Measurements from ENCODE around the gene ADPRHL1.
"Not testable (repeated sequence)": the region's sequence is repeated elsewhere in the genome, so short reads cannot be mapped to it uniquely, and the experiment has no call there.

ADPRHL1 gene

GRCh38 chr13:113378825-113379224 lies 74.5 kb downstream of the ADPRHL1 start:
- WGBS (ENCODE audit: extremely low coverage, insufficient coverage, insufficient read length), result no CpG with 5 or more reads among the region's 10 CpGs
- Histone ChIP-seq H4K12ac (ENCODE audit: low read depth, low read length) (no peak overlapping the region), H4K8ac (ENCODE audit: low read depth, low read length) (no peak overlapping the region), H3K79me2 (ENCODE audit: control insufficient read depth, insufficient read depth, low read length, poor library complexity) (no peaks in the 10 kb centered on the region), H2BK5ac (ENCODE audit: low read depth, low read length, poor library complexity) (no peak overlapping the region), H3K9ac (ENCODE audit: low read length) (no peak overlapping the region), H3K36me3 (ENCODE audit: control insufficient read depth in 1 of 2, insufficient read depth in 2 of 2, low read length in 2 of 2) (no peaks in the 10 kb centered on the region), H3K4ac (ENCODE audit: low read depth, low read length) (no peak overlapping the region), H2AK5ac (ENCODE audit: low read length) (no peak overlapping the region), H3K27ac (ENCODE audit: low read depth, low read length) (no peak overlapping the region), H2BK12ac (ENCODE audit: low read length) (no peak overlapping the region), H3K4me1 (ENCODE audit: control insufficient read depth in 1 of 2, insufficient read depth in 2 of 2, low read length in 2 of 2) (peaks cover 5 to 6% of the 10 kb centered on the region in 2 experiments), H2BK120ac (ENCODE audit: insufficient read depth, low read length, poor library complexity) (no peak overlapping the region), H3K9me3 (ENCODE audit: insufficient read depth, low read depth, low read length) (no peaks in the 10 kb centered on the region), H2AFZ (ENCODE audit: insufficient read depth, low read length, poor library complexity) (no peak overlapping the region), H3K18ac (ENCODE audit: low read length) (no peak overlapping the region), H4K91ac (ENCODE audit: low read depth, low read length) (no peak overlapping the region), H3K23ac (ENCODE audit: low read length) (no peak overlapping the region), H3K4me2 (ENCODE audit: low read length) (no peak overlapping the region), H3K27me3 (ENCODE audit: insufficient read depth, low read length) (no peaks in the 10 kb centered on the region), H3K14ac (ENCODE audit: low read length) (no peak overlapping the region), H3K79me1 (ENCODE audit: low read length) (no peaks in the 10 kb centered on the region), H3K4me3 (ENCODE audit: low read depth, low read length) (no peak overlapping the region)
- DNase-seq, result no peak

- Histone ChIP-seq H3K4me2 (ENCODE audit: low read length) (no peak overlapping the region), H3K4me3 (ENCODE audit: low read depth, low read length) (no peak overlapping the region), H3K18ac (ENCODE audit: low read length) (no peak overlapping the region), H2BK5ac (ENCODE audit: low read depth, low read length, poor library complexity) (no peak overlapping the region), H3K9ac (ENCODE audit: low read length) (no peak overlapping the region), H2BK120ac (ENCODE audit: insufficient read depth, low read length, poor library complexity) (no peak overlapping the region), H2BK12ac (ENCODE audit: low read length) (no peak overlapping the region), H3K36me3 (ENCODE audit: control insufficient read depth in 1 of 2, insufficient read depth in 2 of 2, low read length in 2 of 2) (no peaks in the 10 kb centered on the region), H4K91ac (ENCODE audit: low read depth, low read length) (no peak overlapping the region), H2AK5ac (ENCODE audit: low read length) (no peak overlapping the region), H4K8ac (ENCODE audit: low read depth, low read length) (no peak overlapping the region), H4K12ac (ENCODE audit: low read depth, low read length) (no peak overlapping the region), H2AFZ (ENCODE audit: insufficient read depth, low read length, poor library complexity) (no peak overlapping the region), H3K23ac (ENCODE audit: low read length) (no peak overlapping the region), H3K4ac (ENCODE audit: low read depth, low read length) (no peak overlapping the region), H3K4me1 (ENCODE audit: control insufficient read depth in 1 of 2, insufficient read depth in 2 of 2, low read length in 2 of 2) (no peaks in the 10 kb centered on the region), H3K14ac (ENCODE audit: low read length) (no peak overlapping the region), H3K79me2 (ENCODE audit: control insufficient read depth, insufficient read depth, low read length, poor library complexity) (no peaks in the 10 kb centered on the region), H3K27ac (ENCODE audit: low read depth, low read length) (no peak overlapping the region), H3K9me3 (ENCODE audit: insufficient read depth, low read depth, low read length) (no peaks in the 10 kb centered on the region), H3K79me1 (ENCODE audit: low read length) (no peaks in the 10 kb centered on the region), H3K27me3 (ENCODE audit: insufficient read depth, low read length) (no peaks in the 10 kb centered on the region)
- DNase-seq, result no peak
- WGBS (ENCODE audit: extremely low coverage, insufficient coverage, insufficient read length), result no CpG with 5 or more reads among the region's 8 CpGs
Measured at GRCh38 chr13:113374511-113375175, 78.6 kb downstream of the ADPRHL1 start.

- no peaks in the 10 kb centered on the region for H3K79me2 ChIP-seq (ENCODE audit: control insufficient read depth, insufficient read depth, low read length, poor library complexity)
- H3K79me1 ChIP-seq (ENCODE audit: low read length), result no peaks in the 10 kb centered on the region
- no peak overlapping the region for H4K8ac ChIP-seq (ENCODE audit: low read depth, low read length)
- H2AFZ ChIP-seq (ENCODE audit: insufficient read depth, low read length, poor library complexity), result no peak overlapping the region
- no peak overlapping the region for H3K14ac ChIP-seq (ENCODE audit: low read length)
- H3K36me3 ChIP-seq (ENCODE audit: control insufficient read depth in 1 of 2, insufficient read depth in 2 of 2, low read length in 2 of 2), result no peaks in the 10 kb centered on the region
- WGBS (ENCODE audit: extremely low coverage, insufficient coverage, insufficient read length), result no CpG with 5 or more reads among the region's 20 CpGs
- H3K4me1 ChIP-seq (ENCODE audit: control insufficient read depth in 1 of 2, insufficient read depth in 2 of 2, low read length in 2 of 2), result no peaks in the 10 kb centered on the region
- no peak overlapping the region for H3K27ac ChIP-seq (ENCODE audit: low read depth, low read length)
- H4K91ac ChIP-seq (ENCODE audit: low read depth, low read length), result no peak overlapping the region
- H3K4me3 ChIP-seq (ENCODE audit: low read depth, low read length), result no peak overlapping the region
- no peak overlapping the region for H4K12ac ChIP-seq (ENCODE audit: low read depth, low read length)
- H3K4ac ChIP-seq (ENCODE audit: low read depth, low read length), result no peak overlapping the region
- no peak overlapping the region for H2AK5ac ChIP-seq (ENCODE audit: low read length)
- no peak overlapping the region for H2BK12ac ChIP-seq (ENCODE audit: low read length)
- H3K18ac ChIP-seq (ENCODE audit: low read length), result no peak overlapping the region
- H3K9ac ChIP-seq (ENCODE audit: low read length), result no peak overlapping the region
- no peak overlapping the region for H3K4me2 ChIP-seq (ENCODE audit: low read length)
- H3K9me3 ChIP-seq (ENCODE audit: insufficient read depth, low read depth, low read length), result no peaks in the 10 kb centered on the region
- no peak overlapping the region for H3K23ac ChIP-seq (ENCODE audit: low read length)
- no peaks in the 10 kb centered on the region for H3K27me3 ChIP-seq (ENCODE audit: insufficient read depth, low read length)
- no peak overlapping the region for H2BK5ac ChIP-seq (ENCODE audit: low read depth, low read length, poor library complexity)
- no peak for DNase-seq
- no peak overlapping the region for H2BK120ac ChIP-seq (ENCODE audit: insufficient read depth, low read length, poor library complexity)
Measured at GRCh38 chr13:113373811-113374485, 79.3 kb downstream of the ADPRHL1 start.

DNA sequence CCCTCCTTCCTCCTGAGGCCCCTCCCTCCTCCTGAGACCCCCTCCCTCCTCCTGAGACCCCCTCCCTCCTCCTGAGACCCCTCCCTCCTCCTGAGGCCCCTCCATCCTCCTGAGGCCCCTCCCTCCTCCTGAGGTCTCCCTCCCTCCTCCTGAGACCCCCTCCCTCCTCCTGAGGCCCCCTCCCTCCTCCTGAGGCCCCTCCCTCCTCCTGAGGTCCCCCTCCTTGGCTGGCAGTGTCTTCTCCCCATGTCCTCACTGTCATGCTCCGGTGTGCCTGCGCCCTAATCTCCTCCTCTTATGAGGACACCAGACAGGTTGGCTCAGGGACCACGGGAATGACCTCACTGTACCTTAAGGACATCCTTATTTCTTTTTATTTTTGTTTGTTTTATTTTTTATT lies 81.6 kb downstream of the ADPRHL1 start:
- WGBS (ENCODE audit: extremely low coverage, insufficient coverage, insufficient read length), result no CpG with 5 or more reads among the region's 3 CpGs
- not testable (repeated sequence) for H3K4me3 ChIP-seq (ENCODE audit: low read depth, low read length); H3K4me1 ChIP-seq (ENCODE audit: control insufficient read depth in 1 of 2, insufficient read depth in 2 of 2, low read length in 2 of 2); H3K4ac ChIP-seq (ENCODE audit: low read depth, low read length); H3K79me2 ChIP-seq (ENCODE audit: control insufficient read depth, insufficient read depth, low read length, poor library complexity); H2BK120ac ChIP-seq (ENCODE audit: insufficient read depth, low read length, poor library complexity); H4K12ac ChIP-seq (ENCODE audit: low read depth, low read length); DNase-seq; H3K27ac ChIP-seq (ENCODE audit: low read depth, low read length); H3K79me1 ChIP-seq (ENCODE audit: low read length); H2AK5ac ChIP-seq (ENCODE audit: low read length); H2BK5ac ChIP-seq (ENCODE audit: low read depth, low read length, poor library complexity); H3K9ac ChIP-seq (ENCODE audit: low read length); H4K91ac ChIP-seq (ENCODE audit: low read depth, low read length); H2AFZ ChIP-seq (ENCODE audit: insufficient read depth, low read length, poor library complexity); H3K27me3 ChIP-seq (ENCODE audit: insufficient read depth, low read length); H3K9me3 ChIP-seq (ENCODE audit: insufficient read depth, low read depth, low read length); H3K18ac ChIP-seq (ENCODE audit: low read length); H3K23ac ChIP-seq (ENCODE audit: low read length); H4K8ac ChIP-seq (ENCODE audit: low read depth, low read length); H2BK12ac ChIP-seq (ENCODE audit: low read length); H3K4me2 ChIP-seq (ENCODE audit: low read length); H3K36me3 ChIP-seq (ENCODE audit: control insufficient read depth in 1 of 2, insufficient read depth in 2 of 2, low read length in 2 of 2); H3K14ac ChIP-seq (ENCODE audit: low read length)

All from trophoblast cell (in vitro differentiated cells and primary cell).